T-helper 1 cell treated with Interleukin-12 subunit alpha and Interleukin-12 subunit beta and Interleukin-4 antibody, amounts not matched to agents 30 ng/mL and 1 ng/mL, for 36 hours (primary cell): ENCODE results near the gene YJEFN3. TPM values are rescaled to one million over a fixed set of nuclear protein-coding genes. Genes with fewer than 3 reads are reported as not detected.

ENCODE experiments used
- intact Hi-C: fragments of 100-400 bp; cut with micrococcal nuclease; formaldehyde crosslinking; loops from one replicate; pipeline ENCODE4 v1.15.1; 2024
- total RNA-seq: library from RNA; stranded (reverse); gene quantifications from 2 replicates; pipeline ENCODE4 v1.2.3, GENCODE V29; 2022

YJEFN3 gene
- total RNA-seq, 1 donor from 2014 or later = 11.8 TPM

GRCh38 chr19:19548915-19549759 is 20.4 kb downstream of the YJEFN3 start:
- intact Hi-C loops = no loop called here

GRCh38 chr19:19549804-19550464 is 21.2 kb downstream of the YJEFN3 start:
- intact Hi-C loops = no loop called here

- intact Hi-C loops = no loop called here
Measured at GRCh38 chr19:19550485-19550929, 21.8 kb downstream of the YJEFN3 start.

- intact Hi-C loops = no loop called here
Measured at GRCh38 chr19:19550972-19551852, 22.5 kb downstream of the YJEFN3 start.

- intact Hi-C loops = no loop called here
Measured at GRCh38 chr19:19551853-19552192, 23.1 kb downstream of the YJEFN3 start.

GRCh38 chr19:19552798-19553197 is 24.1 kb downstream of the YJEFN3 start:
- intact Hi-C loops = no loop called here

- intact Hi-C loops = no loop called here
Measured at GRCh38 chr19:19553670-19554069, 25.0 kb downstream of the YJEFN3 start.

GRCh38 chr19:19554074-19555023 is 25.6 kb downstream of the YJEFN3 start:
- intact Hi-C loops = no loop called here

GRCh38 chr19:19558055-19558454 is 29.3 kb downstream of the YJEFN3 start:
- intact Hi-C loops = no loop called here

- intact Hi-C loops = no loop called here
Measured at GRCh38 chr19:19558636-19559035, 29.9 kb downstream of the YJEFN3 start.

GRCh38 chr19:19559931-19560330 is 31.2 kb downstream of the YJEFN3 start:
- intact Hi-C loops = no loop called here

- intact Hi-C loops = no loop called here
Measured at GRCh38 chr19:19561946-19562664, 33.4 kb downstream of the YJEFN3 start.

GRCh38 chr19:19562665-19563347 is 34.1 kb downstream of the YJEFN3 start:
- intact Hi-C loops = loop anchor here (1.0 kb wide), 1 partner anchor 81 kb away; no protein-coding TSS in a partner anchor

GRCh38 chr19:19563348-19563848 is 34.7 kb downstream of the YJEFN3 start:
- intact Hi-C loops = loop anchor here (1.0 kb wide), 1 partner anchor 81 kb away; no protein-coding TSS in a partner anchor

GRCh38 chr19:19566306-19566705 is 37.6 kb downstream of the YJEFN3 start:
- intact Hi-C loops = no loop called here

- intact Hi-C loops = no loop called here
Measured at GRCh38 chr19:19567391-19567790, 38.7 kb downstream of the YJEFN3 start.

GRCh38 chr19:19568802-19569756 is 40.4 kb downstream of the YJEFN3 start:
- intact Hi-C loops = no loop called here

GRCh38 chr19:19570571-19570970 is 41.9 kb downstream of the YJEFN3 start:
- intact Hi-C loops = no loop called here
